Mesenchymal stem cell (in vitro differentiated cells and primary cell): ENCODE data around the gene ORC6.

Experiments
- DNase-seq: peaks from one replicate; pipeline ENCODE4 v3.0.0-alpha.2; 2013
- H2AFZ ChIP-seq: one replicate; pipeline ENCODE4 v1.6.1; 2013; ENCODE audit warnings: low read depth, mild to moderate bottlenecking, control low read depth, inconsistent platforms, low read length, moderate library complexity
- H2AK5ac ChIP-seq: 2 replicates; pipeline ENCODE4 v1.6.1; 2013; ENCODE audit warnings: low read length, moderate library complexity, mild to moderate bottlenecking, inconsistent platforms; ENCODE audit not compliant: severe bottlenecking
- H2BK120ac ChIP-seq: one replicate; pipeline ENCODE4 v1.6.1; 2013; ENCODE audit warnings: low read depth, mild to moderate bottlenecking, inconsistent platforms, low read length, moderate library complexity
- H2BK12ac ChIP-seq, 2 experiments: one replicate each; pipeline ENCODE4 v1.6.1; 2013; ENCODE audit warnings: inconsistent platforms in 2 of 2, low read length in 2 of 2, mild to moderate bottlenecking in 2 of 2, moderate library complexity in 2 of 2, control low read depth in 1 of 2
- H2BK15ac ChIP-seq: one replicate; pipeline ENCODE4 v1.6.1; 2013; ENCODE audit warnings: mild to moderate bottlenecking, low read depth, inconsistent platforms; ENCODE audit not compliant: poor library complexity, severe bottlenecking
- H2BK5ac ChIP-seq: 2 replicates; pipeline ENCODE4 v1.6.1; 2013; ENCODE audit warnings: low read depth, mild to moderate bottlenecking, low read length, control low read depth, inconsistent platforms; ENCODE audit not compliant: poor library complexity, severe bottlenecking
- H3K14ac ChIP-seq, 2 experiments: one replicate each; pipeline ENCODE4 v1.6.1; 2013; ENCODE audit warnings: inconsistent platforms in 2 of 2, low read length in 2 of 2, control low read depth in 1 of 2, mild to moderate bottlenecking in 1 of 2, moderate library complexity in 1 of 2
- H3K18ac ChIP-seq, 2 experiments: one replicate each; pipeline ENCODE4 v1.6.1; 2013; ENCODE audit warnings: inconsistent platforms in 2 of 2, low read length in 2 of 2, control low read depth in 1 of 2, low read depth in 1 of 2, mild to moderate bottlenecking in 1 of 2
- H3K23ac ChIP-seq, 2 experiments: one replicate each; pipeline ENCODE4 v1.6.1; 2013; ENCODE audit warnings: inconsistent platforms in 2 of 2, low read length in 2 of 2, mild to moderate bottlenecking in 2 of 2, moderate library complexity in 2 of 2, control low read depth in 1 of 2
- H3K27ac ChIP-seq: 2 replicates; pipeline ENCODE4 v1.5.1; 2013; ENCODE audit warnings: mild to moderate bottlenecking, moderate library complexity, low read length, control low read depth, inconsistent platforms; ENCODE audit not compliant: poor library complexity, severe bottlenecking
- H3K27me3 ChIP-seq, 2 experiments: 2 replicates each; pipeline versions ENCODE4 v1.6.1 to v1.7.0; 2013; ENCODE audit warnings: low read length in 2 of 2, mild to moderate bottlenecking in 2 of 2, moderate library complexity in 2 of 2, control low read depth in 1 of 2, inconsistent platforms in 1 of 2; ENCODE audit not compliant: control insufficient read depth in 1 of 2, insufficient read depth in 1 of 2
- H3K36me3 ChIP-seq, 2 experiments: 2 replicates each; pipeline versions ENCODE4 v1.6.1 to v1.7.0; 2013; ENCODE audit warnings: low read length in 2 of 2, control low read depth in 1 of 2, inconsistent platforms in 1 of 2, low read depth in 1 of 2, mild to moderate bottlenecking in 1 of 2; ENCODE audit not compliant: insufficient read depth in 2 of 2, control insufficient read depth in 1 of 2
- H3K4ac ChIP-seq, 2 experiments: one replicate each; pipeline ENCODE4 v1.6.1; 2013; ENCODE audit warnings: inconsistent platforms in 2 of 2, low read length in 2 of 2, mild to moderate bottlenecking in 2 of 2, moderate library complexity in 2 of 2, control low read depth in 1 of 2, low read depth in 1 of 2
- H3K4me1 ChIP-seq: 2 replicates; pipeline ENCODE4 v1.6.1; 2013; ENCODE audit warnings: low read depth, low read length, control low read depth; ENCODE audit not compliant: control insufficient read depth, insufficient read depth
- H3K4me2 ChIP-seq: 2 replicates; pipeline ENCODE4 v1.6.1; 2013; ENCODE audit warnings: low read length, mild to moderate bottlenecking, inconsistent platforms; ENCODE audit not compliant: poor library complexity, severe bottlenecking
- H3K4me3 ChIP-seq, 2 experiments: 2 replicates each; pipeline versions ENCODE4 v1.5.1 to v1.7.0; 2013; ENCODE audit warnings: low read length in 2 of 2, mild to moderate bottlenecking in 2 of 2, control low read depth in 1 of 2, low read depth in 1 of 2; ENCODE audit not compliant: insufficient read depth in 1 of 2
- H3K79me1 ChIP-seq: replicated peaks from 2 replicates; pipeline ENCODE4 v1.6.1; 2013; ENCODE audit warnings: mild to moderate bottlenecking, control low read depth, low read length, inconsistent platforms; ENCODE audit not compliant: poor library complexity, severe bottlenecking
- H3K9ac ChIP-seq: 2 replicates; pipeline ENCODE4 v1.7.0; 2013; ENCODE audit warnings: mild to moderate bottlenecking, low read length, moderate library complexity
- H3K9me3 ChIP-seq: 2 replicates; pipeline ENCODE4 v1.7.0; 2013; ENCODE audit warnings: mild to moderate bottlenecking, low read length; ENCODE audit not compliant: control insufficient read depth
- H4K8ac ChIP-seq: one replicate; pipeline ENCODE4 v1.6.1; 2013; ENCODE audit warnings: inconsistent platforms, mild to moderate bottlenecking, low read length, moderate library complexity
- H4K91ac ChIP-seq: one replicate; pipeline ENCODE4 v1.6.1; 2013; ENCODE audit warnings: mild to moderate bottlenecking, low read length, inconsistent platforms
- WGBS: methylation state at CpG from one replicate; pipeline ENCODE4 v1.1.7; 2013; ENCODE audit warnings: mixed read lengths; 5-methylcytosine and 5-hydroxymethylcytosine counted together

Gene ORC6

DNA sequence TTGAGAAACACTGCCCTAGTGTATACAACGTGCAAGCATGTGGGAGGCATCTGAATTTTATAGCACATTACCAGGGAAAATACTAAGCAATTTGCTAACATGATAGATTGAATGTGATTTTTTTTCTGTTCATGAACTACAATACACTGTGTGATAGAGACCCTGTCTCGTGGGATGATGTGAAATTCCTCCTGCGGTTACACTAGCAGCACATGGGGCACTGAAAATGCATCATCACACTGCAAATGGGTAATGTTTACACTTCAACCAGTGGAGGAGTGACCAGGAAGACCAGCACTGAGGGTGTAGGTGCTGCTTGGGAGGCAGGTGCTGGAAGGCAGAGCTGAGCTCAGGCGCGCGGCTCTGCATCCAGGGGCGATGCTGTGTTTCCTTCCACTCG is 28.8 kb downstream of the ORC6 start:
- H3K79me1 ChIP-seq: no peaks in the 10 kb centered on the region
- no peak overlapping the region for H3K4ac ChIP-seq
- H2BK5ac ChIP-seq: no peak overlapping the region
- no peak overlapping the region for H3K4me3 ChIP-seq
- no peak overlapping the region for H3K18ac ChIP-seq
- peak overlapping the region in 1 of 2 experiments; percentile 44 for H3K14ac ChIP-seq
- H3K27me3 ChIP-seq: peaks cover 0 to 3% of the 10 kb centered on the region in 2 experiments
- no peak overlapping the region for H4K8ac ChIP-seq
- no peaks in the 10 kb centered on the region for H3K36me3 ChIP-seq
- H2BK120ac ChIP-seq: no peak overlapping the region
- no peaks in the 10 kb centered on the region for H3K4me1 ChIP-seq
- H3K27ac ChIP-seq: no peak overlapping the region
- DNase-seq: no peak
- no peak overlapping the region for H2BK12ac ChIP-seq
- H3K9me3 ChIP-seq: no peaks in the 10 kb centered on the region
- H4K91ac ChIP-seq: no peak overlapping the region
- WGBS: 90% methylated on average over 7 of the region's 8 CpGs
- H2BK15ac ChIP-seq: no peak overlapping the region
- no peak overlapping the region for H2AK5ac ChIP-seq
- no peak overlapping the region for H3K4me2 ChIP-seq
- no peak overlapping the region for H2AFZ ChIP-seq
- no peak overlapping the region for H3K9ac ChIP-seq
- no peak overlapping the region for H3K23ac ChIP-seq

DNA sequence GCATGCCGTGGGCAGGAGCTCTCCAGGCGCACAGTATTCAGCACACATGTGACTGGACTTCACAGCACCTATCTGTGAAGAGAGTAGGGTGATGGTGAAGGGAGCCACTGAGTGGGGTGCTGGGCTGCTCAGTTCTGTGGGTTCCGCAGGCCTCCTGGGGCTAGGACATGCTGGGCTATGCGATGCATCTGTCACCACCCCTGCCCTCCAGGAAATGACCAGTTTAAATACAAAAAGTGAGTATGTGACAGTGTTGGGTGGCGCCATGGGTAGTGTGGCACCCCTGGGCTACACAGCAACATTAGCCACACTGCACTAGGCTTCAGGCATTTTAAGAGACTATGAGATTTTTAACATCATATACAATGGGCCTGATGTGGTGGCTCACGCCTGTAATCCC is 30.1 kb downstream of the ORC6 start:
- no peak overlapping the region for H2AFZ ChIP-seq
- H4K8ac ChIP-seq: no peak overlapping the region
- DNase-seq: no peak
- no peak overlapping the region for H3K18ac ChIP-seq
- H3K4me3 ChIP-seq: no peak overlapping the region
- no peaks in the 10 kb centered on the region for H3K9me3 ChIP-seq
- no peak overlapping the region for H3K9ac ChIP-seq
- no peaks in the 10 kb centered on the region for H3K4me1 ChIP-seq
- no peak overlapping the region for H4K91ac ChIP-seq
- H3K14ac ChIP-seq: no peak overlapping the region
- no peak overlapping the region for H2BK120ac ChIP-seq
- no peak overlapping the region for H3K27ac ChIP-seq
- no peak overlapping the region for H3K4ac ChIP-seq
- H3K36me3 ChIP-seq: no peaks in the 10 kb centered on the region
- H3K79me1 ChIP-seq: no peaks in the 10 kb centered on the region
- H2BK5ac ChIP-seq: no peak overlapping the region
- H2AK5ac ChIP-seq: no peak overlapping the region
- no peak overlapping the region for H2BK12ac ChIP-seq
- WGBS: 95% methylated on average over 3 of the region's 6 CpGs
- H3K4me2 ChIP-seq: no peak overlapping the region
- no peak overlapping the region for H3K23ac ChIP-seq
- H2BK15ac ChIP-seq: no peak overlapping the region
- peaks cover 0 to 3% of the 10 kb centered on the region in 2 experiments for H3K27me3 ChIP-seq

DNA sequence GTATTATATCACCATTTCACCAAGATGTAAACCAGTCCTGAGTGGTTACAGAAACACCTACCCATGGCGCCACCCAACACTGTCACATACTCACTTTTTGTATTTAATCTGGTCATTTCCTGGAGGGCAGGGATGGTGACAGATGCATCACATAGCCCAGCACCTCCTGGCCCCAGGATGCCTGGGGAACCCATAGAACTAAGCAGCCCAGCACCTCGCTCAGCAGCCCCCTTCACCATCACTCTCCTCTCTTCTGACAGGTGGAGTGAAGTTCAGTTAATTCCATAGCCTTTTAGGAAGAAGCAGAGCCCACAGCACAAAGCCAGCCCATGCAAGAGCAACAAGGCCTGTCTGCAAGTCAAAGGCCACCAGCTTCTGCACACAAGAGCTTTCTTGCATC is 31.2 kb downstream of the ORC6 start:
- no peaks in the 10 kb centered on the region for H3K79me1 ChIP-seq
- H3K9me3 ChIP-seq: peaks cover 7% of the 10 kb centered on the region
- H3K27ac ChIP-seq: no peak overlapping the region
- DNase-seq: no peak
- no peak overlapping the region for H4K8ac ChIP-seq
- H3K4ac ChIP-seq: no peak overlapping the region
- no peaks in the 10 kb centered on the region for H3K4me1 ChIP-seq
- no peak overlapping the region for H2BK12ac ChIP-seq
- no peak overlapping the region for H3K4me3 ChIP-seq
- H3K36me3 ChIP-seq: no peaks in the 10 kb centered on the region
- no peak overlapping the region for H2AFZ ChIP-seq
- H2AK5ac ChIP-seq: no peak overlapping the region
- no peak overlapping the region for H2BK120ac ChIP-seq
- no peak overlapping the region for H3K23ac ChIP-seq
- 81% methylated on average over 2 of the region's 2 CpGs for WGBS
- no peak overlapping the region for H3K9ac ChIP-seq
- H4K91ac ChIP-seq: no peak overlapping the region
- H3K4me2 ChIP-seq: no peak overlapping the region
- no peak overlapping the region for H3K14ac ChIP-seq
- no peak overlapping the region for H2BK5ac ChIP-seq
- H3K27me3 ChIP-seq: peaks cover 0 to 3% of the 10 kb centered on the region in 2 experiments
- no peak overlapping the region for H2BK15ac ChIP-seq
- no peak overlapping the region for H3K18ac ChIP-seq

DNA sequence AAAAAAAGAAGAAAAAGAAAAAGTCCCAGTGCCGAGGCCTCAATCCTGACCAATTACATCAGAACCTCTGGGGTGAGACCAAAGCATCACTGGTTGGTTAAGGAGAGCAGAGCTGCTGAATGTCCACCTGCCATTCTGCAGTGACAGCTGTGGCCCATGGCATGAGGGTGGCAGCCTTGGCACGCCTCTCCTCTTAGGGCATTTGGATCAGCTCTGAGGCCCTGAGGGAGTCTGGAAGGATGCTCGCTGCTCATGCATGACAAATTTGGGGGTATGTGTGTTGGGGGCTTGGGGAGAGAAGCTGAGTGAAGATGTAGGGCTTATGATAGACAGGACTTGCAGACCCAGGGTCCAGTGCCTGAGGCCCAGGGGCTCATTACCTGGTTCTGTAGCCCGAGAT is 32.4 kb downstream of the ORC6 start:
- peaks cover 0 to 3% of the 10 kb centered on the region in 2 experiments for H3K27me3 ChIP-seq
- H4K91ac ChIP-seq: no peak overlapping the region
- H3K14ac ChIP-seq: no peak overlapping the region
- H2BK5ac ChIP-seq: no peak overlapping the region
- H2AFZ ChIP-seq: no peak overlapping the region
- H2AK5ac ChIP-seq: no peak overlapping the region
- no peak overlapping the region for H2BK120ac ChIP-seq
- no peak overlapping the region for H3K18ac ChIP-seq
- no peak overlapping the region for H3K27ac ChIP-seq
- H3K4me2 ChIP-seq: no peak overlapping the region
- no peaks in the 10 kb centered on the region for H3K4me1 ChIP-seq
- no peaks in the 10 kb centered on the region for H3K36me3 ChIP-seq
- no peak overlapping the region for H4K8ac ChIP-seq
- no peak overlapping the region for H3K4ac ChIP-seq
- H3K9me3 ChIP-seq: peaks cover 8% of the 10 kb centered on the region
- no peak overlapping the region for H2BK12ac ChIP-seq
- DNase-seq: no peak
- no peak overlapping the region for H3K9ac ChIP-seq
- no peak overlapping the region for H3K4me3 ChIP-seq
- no peak overlapping the region for H2BK15ac ChIP-seq
- no peaks in the 10 kb centered on the region for H3K79me1 ChIP-seq
- 98% methylated on average over 3 of the region's 4 CpGs for WGBS
- H3K23ac ChIP-seq: no peak overlapping the region
